ENCODE results near the gene ST8SIA6. TPM values are rescaled to one million over a fixed set of nuclear protein-coding genes. Genes with fewer than 3 reads are reported as not detected.

ST8SIA6 gene
- total RNA-seq, 1 experiment from 2014 or later = 1.3 TPM

GRCh38 chr10:17427666-17428350, 26.6 kb downstream of the ST8SIA6 start:
- ChIA-PET RAD21 (ENCODE audit: low non-redundant PET in 1 of 2, low total read pairs in 2 of 2, uncharacterized antibody in 2 of 2, unreplicated experiment in 2 of 2) (no interaction called here), CTCF (interaction anchor here (1.8 to 2.3 kb wide), 2 partner anchors 19 to 138 kb away, joined by 6 to 7 read pairs; no protein-coding TSS in a partner anchor), POLR2A (no interaction called here)
- Histone ChIP-seq H3K4me1 (ENCODE audit: control insufficient read depth in 1 of 2, insufficient read depth in 2 of 2, low read length in 2 of 2) (peaks cover 0 to 4% of the 10 kb centered on the region in 2 experiments; a peak in 1 of 4 replicates), H3K9me2 (ENCODE audit: insufficient read depth) (no peaks in the 10 kb centered on the region), H3K27me3 (ENCODE audit: insufficient read depth, low read length) (no peaks in the 10 kb centered on the region), H3K36me3 (ENCODE audit: control insufficient read depth in 1 of 2, insufficient read depth in 2 of 2, low read length in 2 of 2) (no peaks in the 10 kb centered on the region), H3K27ac (ENCODE audit: low read depth, low read length) (no peak overlapping the region), H3K4me2 (ENCODE audit: low read length) (no peak overlapping the region), H3K9me3 (ENCODE audit: control insufficient read depth in 1 of 2, insufficient read depth in 1 of 2, low read depth in 1 of 2, low read length in 2 of 2) (no peaks in the 10 kb centered on the region), H3K4me3 (replicated peaks in 1 of 2; ENCODE audit: low read depth in 1 of 2, low read length in 2 of 2) (no peak overlapping the region), H3K79me2 (ENCODE audit: insufficient read depth, low read length) (no peaks in the 10 kb centered on the region), H3K9ac (ENCODE audit: low read length) (no peak overlapping the region), H2AFZ (ENCODE audit: low read depth, low read length, poor library complexity, severe bottlenecking) (no peak overlapping the region), H4K20me1 (ENCODE audit: insufficient read depth) (no peaks in the 10 kb centered on the region)
- no peak for DNase-seq (ENCODE audit: low read depth, low spot score)
- TF ChIP-seq TCF7L2 (IDR thresholded peaks at IDR 0.05; ENCODE audit: borderline replicate concordance, extremely low read depth, insufficient read depth, insufficient read length) = no peak
- TF ChIP-seq REST (IDR thresholded peaks at IDR 0.05; ENCODE audit: low read depth) = no peak
- no peak for TF ChIP-seq RAD21 (IDR thresholded peaks at IDR 0.05; ENCODE audit: low read depth)
- no peak for TF ChIP-seq EZH2phosphoT487 (IDR thresholded peaks at IDR 0.05; ENCODE audit: borderline replicate concordance)
- no peak for TF ChIP-seq ATF3 (IDR thresholded peaks at IDR 0.05)
- no peak for TF ChIP-seq SP1 (IDR thresholded peaks at IDR 0.05; ENCODE audit: low read depth)
- TF ChIP-seq POLR2A (IDR thresholded peaks at IDR 0.05; ENCODE audit: borderline replicate concordance, extremely low read depth, insufficient read depth, insufficient read length) = no peak
- TF ChIP-seq ELF1 (IDR thresholded peaks at IDR 0.05; ENCODE audit: borderline replicate concordance, low read depth) = no peak
- TF ChIP-seq SRF (IDR thresholded peaks at IDR 0.05; ENCODE audit: low read depth) = no peak
- no peak for TF ChIP-seq SIN3A (IDR thresholded peaks at IDR 0.05; ENCODE audit: low read depth)
- TF ChIP-seq EGR1 (IDR thresholded peaks at IDR 0.05; ENCODE audit: low read depth) = no peak
- TF ChIP-seq ZNF274 (IDR thresholded peaks at IDR 0.05; ENCODE audit: low read depth, low read length) = no peak
- TF ChIP-seq POLR2AphosphoS5 (IDR thresholded peaks at IDR 0.05; ENCODE audit: low read depth, low read length) = no peak
- TF ChIP-seq YY1 (IDR thresholded peaks at IDR 0.05; ENCODE audit: extremely low read depth, insufficient replicate concordance, low read depth, low read length) = no peak
- no peak for TF ChIP-seq MAX (IDR thresholded peaks at IDR 0.05)
- no peak for TF ChIP-seq ZFX (IDR thresholded peaks at IDR 0.05)
- no peak for ATAC-seq
- no TSS peak for BruUV-seq (replicated peaks)
- intact Hi-C loops (cut with micrococcal nuclease) = no loop called here

Data from HCT116 (cell line).